Measurements from ENCODE around the gene RIMBP2.

Gene RIMBP2

GRCh38 chr12:130552483-130552996 is 163.6 kb downstream of the RIMBP2 start:
- TF ChIP-seq, protein P1, sequence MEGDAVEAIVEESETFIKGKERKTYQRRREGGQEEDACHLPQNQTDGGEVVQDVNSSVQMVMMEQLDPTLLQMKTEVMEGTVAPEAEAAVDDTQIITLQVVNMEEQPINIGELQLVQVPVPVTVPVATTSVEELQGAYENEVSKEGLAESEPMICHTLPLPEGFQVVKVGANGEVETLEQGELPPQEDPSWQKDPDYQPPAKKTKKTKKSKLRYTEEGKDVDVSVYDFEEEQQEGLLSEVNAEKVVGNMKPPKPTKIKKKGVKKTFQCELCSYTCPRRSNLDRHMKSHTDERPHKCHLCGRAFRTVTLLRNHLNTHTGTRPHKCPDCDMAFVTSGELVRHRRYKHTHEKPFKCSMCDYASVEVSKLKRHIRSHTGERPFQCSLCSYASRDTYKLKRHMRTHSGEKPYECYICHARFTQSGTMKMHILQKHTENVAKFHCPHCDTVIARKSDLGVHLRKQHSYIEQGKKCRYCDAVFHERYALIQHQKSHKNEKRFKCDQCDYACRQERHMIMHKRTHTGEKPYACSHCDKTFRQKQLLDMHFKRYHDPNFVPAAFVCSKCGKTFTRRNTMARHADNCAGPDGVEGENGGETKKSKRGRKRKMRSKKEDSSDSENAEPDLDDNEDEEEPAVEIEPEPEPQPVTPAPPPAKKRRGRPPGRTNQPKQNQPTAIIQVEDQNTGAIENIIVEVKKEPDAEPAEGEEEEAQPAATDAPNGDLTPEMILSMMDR (IDR thresholded peaks at IDR 0.05; ENCODE audit: low read depth, low read length) = no peak
- no peak for DNase-seq (ENCODE audit: extremely low read depth, low read depth)

DNA sequence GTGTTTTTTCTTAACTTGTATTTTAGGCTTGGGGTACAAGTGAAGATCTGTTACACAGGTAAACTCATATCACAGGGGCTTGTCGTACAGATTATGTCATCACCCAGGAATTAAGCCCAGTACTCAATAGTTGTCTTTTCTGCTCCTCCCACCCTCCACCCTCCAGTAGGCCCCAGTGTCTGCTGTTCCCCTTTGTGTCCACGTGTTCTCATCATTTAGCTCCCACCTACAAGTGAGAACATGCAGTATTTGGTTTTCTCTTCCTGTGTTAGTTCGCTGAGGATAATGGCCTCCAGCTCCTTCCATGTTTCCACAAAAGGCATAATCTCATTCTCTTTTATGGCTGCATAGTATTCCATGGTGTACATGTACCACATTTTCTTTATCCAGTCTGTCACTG is 166.7 kb downstream of the RIMBP2 start:
- TF ChIP-seq, protein P1 (IDR thresholded peaks at IDR 0.05; ENCODE audit: low read depth, low read length) = no peak
- DNase-seq (ENCODE audit: extremely low read depth, low read depth) = no peak

DNA sequence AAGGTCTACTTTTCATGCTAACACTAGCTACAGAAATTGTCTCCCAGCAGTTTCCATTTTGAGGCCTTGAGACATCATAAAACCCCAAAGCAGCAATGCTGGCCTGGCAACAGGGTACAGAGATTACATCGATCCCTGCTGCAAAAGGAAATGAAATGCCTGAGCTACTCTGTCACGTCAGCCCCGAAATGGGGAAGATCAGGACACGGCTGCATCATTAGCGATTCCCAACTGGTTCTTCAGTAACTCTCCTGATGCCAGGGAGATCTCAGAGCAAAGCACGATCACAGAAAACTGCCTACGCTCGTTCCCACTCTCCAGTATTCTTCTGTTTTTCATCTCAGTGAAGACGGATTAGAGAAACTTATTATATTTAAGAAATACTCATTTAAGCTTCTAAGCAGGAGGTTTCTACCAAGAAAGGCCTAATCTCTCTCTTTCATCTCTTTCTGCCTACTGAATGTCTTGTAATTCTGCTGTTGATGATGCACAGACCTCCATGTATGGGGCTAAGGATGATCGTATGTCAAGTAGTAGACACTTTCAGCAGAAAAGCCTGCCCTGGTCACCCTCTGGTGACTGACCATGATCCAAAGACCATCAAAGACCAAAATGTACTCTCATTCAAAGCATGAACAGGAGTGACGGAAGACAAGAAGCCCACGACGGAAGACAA is 168.5 kb downstream of the RIMBP2 start:
- no peak for DNase-seq (ENCODE audit: extremely low read depth, low read depth)
- TF ChIP-seq, protein P1 (IDR thresholded peaks at IDR 0.05; ENCODE audit: low read depth, low read length) = no peak

GRCh38 chr12:130546494-130546893 is 169.6 kb downstream of the RIMBP2 start:
- DNase-seq (ENCODE audit: extremely low read depth, low read depth) = no peak
- TF ChIP-seq, protein P1 (IDR thresholded peaks at IDR 0.05; ENCODE audit: low read depth, low read length) = no peak

DNA sequence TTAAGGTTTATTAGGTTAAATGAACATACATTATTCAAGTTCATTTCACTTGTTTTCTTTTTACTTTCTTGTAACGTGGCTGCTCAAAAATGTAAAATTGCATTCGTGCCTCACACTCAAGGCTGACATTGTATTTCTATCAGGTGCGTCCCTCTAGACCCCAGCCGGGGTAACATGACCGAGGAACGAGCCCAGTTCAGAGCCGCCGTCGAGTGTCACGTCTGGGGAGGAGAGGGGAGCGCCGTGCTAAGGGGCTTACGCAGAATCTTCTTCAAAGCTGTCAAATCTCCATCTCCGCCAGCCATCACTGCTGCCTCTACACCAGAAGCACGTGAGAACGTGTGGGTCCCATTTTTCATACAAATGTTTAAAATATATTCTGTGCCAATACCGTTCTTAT is 170.6 kb downstream of the RIMBP2 start:
- DNase-seq (ENCODE audit: extremely low read depth, low read depth) = no peak
- TF ChIP-seq, protein P1 (IDR thresholded peaks at IDR 0.05; ENCODE audit: low read depth, low read length) = no peak

DNA sequence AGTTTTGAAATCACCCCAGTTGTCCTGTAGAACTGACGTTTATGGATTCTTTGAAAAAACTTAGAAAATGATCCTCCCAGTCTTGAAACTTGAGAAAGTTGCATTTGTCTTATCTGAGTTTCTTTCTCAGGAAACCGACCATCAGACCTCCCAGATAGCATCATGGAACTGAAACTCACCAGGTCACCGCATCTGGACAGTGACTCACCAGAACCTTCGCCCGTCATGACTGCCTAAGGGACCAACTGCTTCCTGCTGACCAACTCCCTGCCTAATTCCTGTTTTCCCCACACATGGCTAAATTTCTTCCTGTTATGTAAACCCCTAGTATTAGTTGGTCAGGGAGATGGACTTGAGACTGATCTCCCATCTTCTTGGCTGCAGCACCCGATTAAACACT is 175.7 kb downstream of the RIMBP2 start:
- TF ChIP-seq, protein P1 (IDR thresholded peaks at IDR 0.05; ENCODE audit: low read depth, low read length) = no peak

DNA sequence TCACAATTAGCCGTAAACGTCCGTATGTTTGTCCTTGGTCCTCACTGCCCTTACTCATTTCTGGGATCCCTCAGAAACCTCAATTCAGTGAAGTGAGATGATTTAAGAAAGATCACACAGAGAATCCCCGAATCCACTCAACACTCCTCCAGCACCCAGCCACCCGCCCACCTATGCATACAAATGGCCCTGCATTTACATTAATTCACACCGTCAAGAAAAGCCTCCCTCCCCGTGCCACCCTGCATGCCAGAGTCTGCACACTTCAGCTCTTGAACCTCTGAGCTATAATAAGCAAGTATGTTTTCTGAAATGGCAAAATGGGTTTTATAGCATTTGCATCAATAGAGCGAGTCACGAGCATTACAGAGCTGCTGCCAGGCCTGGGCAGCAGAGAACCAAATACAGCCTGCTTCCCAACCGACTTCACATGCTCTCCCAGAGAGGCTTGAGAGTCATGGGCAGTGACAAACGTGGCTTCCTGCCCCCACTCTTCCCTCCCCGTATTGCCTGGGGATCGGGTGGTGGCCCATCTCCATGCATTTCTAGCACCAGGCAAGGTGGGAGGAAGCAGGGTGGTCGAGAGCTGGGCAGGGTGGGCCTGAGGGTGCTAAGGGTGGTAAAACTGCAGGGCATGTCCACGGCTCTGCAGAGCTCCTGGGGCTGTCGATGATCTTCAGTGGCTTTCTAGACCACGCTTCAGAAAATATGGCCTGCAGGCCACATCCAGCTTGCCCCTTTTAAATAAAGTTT is 177.6 kb downstream of the RIMBP2 start:
- no peak for DNase-seq (ENCODE audit: extremely low read depth, low read depth)

More for the DNA sequence above, 175.7 kb downstream of the RIMBP2 start:
- no peak for DNase-seq (ENCODE audit: extremely low read depth, low read depth)

More for the DNA sequence above, 177.6 kb downstream of the RIMBP2 start:
- TF ChIP-seq, protein P1 (IDR thresholded peaks at IDR 0.05; ENCODE audit: low read depth, low read length) = no peak
